Astrocyte of the cerebellum (primary cell): ENCODE data around the gene XCL1.

Source experiments
- DNase-seq: peaks from one replicate; pipeline ENCODE4 v3.0.0-alpha.2; 2011; ENCODE audit warnings: low read depth
- H3K4me3 ChIP-seq: 2 replicates; pipeline ENCODE4 v1.5.1; 2011; ENCODE audit warnings: mild to moderate bottlenecking, low read depth, low read length, moderate library complexity
- in situ Hi-C: cut with HindIII; loops from 2 replicates; pipeline ENCODE4 v1.10.0; 2017; ENCODE audit warnings: low sequenced_read_pairs
- TF ChIP-seq, protein P1 (sequence below): IDR thresholded peaks from 2 replicates; pipeline ENCODE4 v1.5.1; 2012; ENCODE audit warnings: low read length, low read depth, moderate library complexity, mild to moderate bottlenecking; ENCODE audit errors: missing control alignments

XCL1 gene

DNA sequence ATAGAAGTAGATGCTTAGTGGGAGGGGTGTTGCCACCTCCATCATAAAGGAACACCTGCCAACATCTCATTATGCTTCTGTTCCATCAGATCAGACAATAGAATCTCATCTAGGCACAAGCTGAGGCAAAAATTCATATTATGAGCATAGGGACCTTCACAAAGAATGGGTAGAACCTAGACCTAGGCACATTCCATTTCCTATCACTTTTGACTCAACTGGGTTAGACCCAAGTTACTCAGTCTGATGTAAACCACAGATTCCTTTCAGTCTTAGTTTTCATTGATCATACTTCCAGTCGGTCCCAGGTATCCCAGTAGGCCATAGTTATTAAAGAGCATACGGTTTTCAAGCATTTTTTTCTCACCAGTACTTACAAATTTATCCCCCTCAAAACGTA, 21.7 kb downstream of the XCL1 start:
- TF ChIP-seq, protein P1, sequence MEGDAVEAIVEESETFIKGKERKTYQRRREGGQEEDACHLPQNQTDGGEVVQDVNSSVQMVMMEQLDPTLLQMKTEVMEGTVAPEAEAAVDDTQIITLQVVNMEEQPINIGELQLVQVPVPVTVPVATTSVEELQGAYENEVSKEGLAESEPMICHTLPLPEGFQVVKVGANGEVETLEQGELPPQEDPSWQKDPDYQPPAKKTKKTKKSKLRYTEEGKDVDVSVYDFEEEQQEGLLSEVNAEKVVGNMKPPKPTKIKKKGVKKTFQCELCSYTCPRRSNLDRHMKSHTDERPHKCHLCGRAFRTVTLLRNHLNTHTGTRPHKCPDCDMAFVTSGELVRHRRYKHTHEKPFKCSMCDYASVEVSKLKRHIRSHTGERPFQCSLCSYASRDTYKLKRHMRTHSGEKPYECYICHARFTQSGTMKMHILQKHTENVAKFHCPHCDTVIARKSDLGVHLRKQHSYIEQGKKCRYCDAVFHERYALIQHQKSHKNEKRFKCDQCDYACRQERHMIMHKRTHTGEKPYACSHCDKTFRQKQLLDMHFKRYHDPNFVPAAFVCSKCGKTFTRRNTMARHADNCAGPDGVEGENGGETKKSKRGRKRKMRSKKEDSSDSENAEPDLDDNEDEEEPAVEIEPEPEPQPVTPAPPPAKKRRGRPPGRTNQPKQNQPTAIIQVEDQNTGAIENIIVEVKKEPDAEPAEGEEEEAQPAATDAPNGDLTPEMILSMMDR, result no peak
- no peak for DNase-seq
- in situ Hi-C loops, result no loop called here
- no peak overlapping the region for H3K4me3 ChIP-seq

DNA sequence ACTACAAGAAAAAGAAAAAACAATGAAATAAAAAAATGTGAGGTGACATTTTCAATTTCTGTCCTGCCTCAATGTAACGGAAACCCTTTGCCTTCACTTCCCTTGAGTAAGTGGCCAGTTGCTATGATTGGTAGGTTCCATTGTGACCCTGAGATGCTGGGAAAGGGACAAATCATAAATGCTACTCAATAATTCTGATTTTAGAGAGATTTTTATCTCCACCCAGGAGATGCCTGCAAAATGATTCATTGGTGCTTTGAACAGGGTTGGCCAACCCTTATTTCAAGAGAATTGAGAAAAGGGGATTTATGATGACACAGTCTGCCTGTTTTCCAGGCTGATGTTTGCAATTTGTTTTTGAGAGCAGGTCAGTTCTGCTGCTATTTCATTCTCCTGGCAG, 22.5 kb downstream of the XCL1 start:
- TF ChIP-seq, protein P1, result no peak
- in situ Hi-C loops, result no loop called here
- no peak overlapping the region for H3K4me3 ChIP-seq
- DNase-seq, result no peak

DNA sequence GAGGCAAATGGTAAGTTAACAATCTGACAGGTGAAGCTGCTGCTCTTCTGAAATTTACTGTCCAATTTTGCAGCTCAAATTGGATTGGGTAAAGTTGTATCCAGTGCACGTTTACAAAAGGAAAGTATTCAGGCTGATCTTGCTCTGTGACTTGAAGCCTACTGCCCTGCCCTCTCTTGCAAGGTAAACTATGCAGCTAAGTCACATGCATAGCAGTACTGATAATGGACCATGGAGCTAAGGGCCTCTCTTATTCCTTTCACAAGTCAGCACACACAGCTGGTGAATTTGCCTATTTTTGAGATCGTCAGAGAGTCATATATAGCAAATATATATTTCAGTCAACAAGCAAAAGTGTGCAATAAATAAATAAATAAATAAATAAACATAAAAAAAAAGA, 23.2 kb downstream of the XCL1 start:
- TF ChIP-seq, protein P1, result no peak
- DNase-seq, result no peak
- in situ Hi-C loops, result loop anchor here (25.0 kb wide), 1 partner anchor 738 kb away; no protein-coding TSS in a partner anchor
- H3K4me3 ChIP-seq, result no peak overlapping the region

DNA sequence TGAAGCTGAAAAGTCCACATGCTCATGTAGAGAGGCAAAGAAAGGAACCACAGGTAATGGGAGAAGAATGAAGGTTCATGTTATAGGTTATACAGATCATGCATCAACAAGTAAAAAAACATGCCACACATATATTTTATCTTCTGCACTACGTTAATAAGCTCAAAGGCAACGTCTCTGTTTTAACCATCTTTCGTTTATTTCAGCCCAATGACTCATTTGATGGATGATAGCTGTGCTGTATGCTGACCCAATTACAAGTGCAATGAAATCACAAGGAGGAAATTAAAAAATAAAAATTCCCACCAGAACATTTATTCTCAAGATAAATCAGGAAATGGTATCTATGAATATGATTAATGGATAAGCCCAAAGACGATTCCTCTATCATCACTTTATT, 24.6 kb downstream of the XCL1 start:
- in situ Hi-C loops, result loop anchor here (25.0 kb wide), 1 partner anchor 736 kb away; no protein-coding TSS in a partner anchor
- no peak for DNase-seq
- TF ChIP-seq, protein P1, result no peak
- H3K4me3 ChIP-seq, result no peak overlapping the region

DNA sequence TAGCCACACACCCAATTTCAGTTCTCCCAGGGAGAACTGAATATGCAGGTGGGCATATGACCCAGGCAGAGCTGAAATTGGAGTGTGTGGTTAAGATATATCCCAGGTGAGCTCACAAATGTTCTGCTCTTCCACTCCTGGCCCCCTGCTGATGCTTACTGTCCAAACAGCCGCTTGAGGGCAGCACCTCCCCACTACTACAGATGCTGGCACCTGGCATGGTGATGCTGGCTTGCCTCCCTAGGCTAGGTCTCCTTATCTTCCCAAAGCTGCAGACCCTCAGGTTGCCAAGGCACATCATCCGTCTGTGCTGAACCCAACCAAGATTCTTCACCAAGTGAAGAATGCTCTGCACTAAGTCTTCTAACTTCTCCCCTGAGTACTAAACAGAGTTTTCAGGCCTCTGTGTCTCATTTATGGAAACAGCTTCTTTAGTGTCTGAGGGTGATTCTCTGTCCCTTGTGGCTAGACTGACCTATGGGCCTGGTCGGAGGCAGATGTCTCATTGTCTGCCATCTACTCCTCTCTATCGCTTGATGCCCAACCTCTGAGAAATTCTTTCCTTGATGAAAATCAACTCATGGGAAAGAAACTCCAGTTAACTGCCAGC, 27.2 kb downstream of the XCL1 start:
- peak; percentile 53 for DNase-seq
- H3K4me3 ChIP-seq, result no peak overlapping the region
- TF ChIP-seq, protein P1, result peak; percentile 83
- in situ Hi-C loops, result loop anchor here (25.0 kb wide), 1 partner anchor 734 kb away; no protein-coding TSS in a partner anchor

DNA sequence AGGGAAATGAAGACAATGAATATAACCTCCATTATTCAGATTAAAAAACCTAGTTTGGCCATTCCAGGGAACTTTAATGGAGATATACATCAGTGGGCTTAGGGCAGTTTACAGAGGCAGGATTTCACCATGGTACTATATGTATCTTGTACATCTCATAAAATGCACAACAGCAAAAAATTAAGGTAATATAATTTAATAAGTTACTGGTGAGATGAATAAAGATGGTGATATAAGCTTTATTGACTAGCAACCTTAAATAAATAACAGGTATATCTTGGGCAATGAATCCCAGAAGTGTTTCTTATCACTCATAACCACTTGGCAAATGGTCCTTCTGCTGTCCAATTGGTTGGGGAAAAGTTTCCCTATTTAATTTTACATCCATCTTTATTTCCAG, 29.0 kb downstream of the XCL1 start:
- TF ChIP-seq, protein P1, result no peak
- no peak overlapping the region for H3K4me3 ChIP-seq
- in situ Hi-C loops, result loop anchor here (25.0 kb wide), 1 partner anchor 732 kb away; no protein-coding TSS in a partner anchor
- DNase-seq, result no peak
